Adrenal gland (tissue), 12 donors: ENCODE results near the gene CALML5. TPM values are rescaled to one million over a fixed set of nuclear protein-coding genes. Genes with fewer than 3 reads are reported as not detected.

Experiments
- DNase-seq, 7 donors: peaks; one replicate each; pipeline ENCODE4 v3.0.0-alpha.2; 2019 to 2020
- H3K27ac ChIP-seq, 5 donors: fragments of 200-600 bp; sonication (generic) in 4 of 5; 1 replicate in 3 of 5; 2 replicates in 2 of 5; pipeline versions ENCODE4 v1.5.1 to v1.8.0; 2016 to 2020; ENCODE audit warnings: mild to moderate bottlenecking in 1 of 5
- H3K27me3 ChIP-seq: fragments of 200-600 bp; 2 replicates; pipeline ENCODE4 v1.8.0; 2021
- H3K36me3 ChIP-seq, 2 donors: fragments of 200-600 bp; replicated peaks in 1 of 2; 1 replicate in 1 of 2; 2 replicates in 1 of 2; pipeline versions ENCODE4 v1.5.1 to v1.8.0; 2018 to 2022
- H3K4me1 ChIP-seq, 2 donors: fragments of 200-600 bp; replicated peaks in 1 of 2; 1 replicate in 1 of 2; 2 replicates in 1 of 2; pipeline versions ENCODE4 v1.5.1 to v1.8.0; 2018 to 2021
- H3K4me3 ChIP-seq, 4 donors: fragments of 200-600 bp; sonication (generic) in 3 of 4; one replicate each; pipeline ENCODE4 v1.5.1; 2016 to 2018
- H3K9me3 ChIP-seq, 3 donors: fragments of 200-600 bp; sonication (generic) in 1 of 3; replicated peaks in 1 of 3; 1 replicate in 2 of 3; 2 replicates in 1 of 3; pipeline versions ENCODE4 v1.5.1 to v1.8.0; 2016 to 2021
- POLR2A ChIP-seq, 2 donors: fragments of 450-650 bp; IDR thresholded peaks; one replicate each; pipeline ENCODE4 v1.6.1; 2017; ENCODE audit warnings: antibody characterized with exemption in 2 of 2, mild to moderate bottlenecking in 2 of 2, moderate library complexity in 1 of 2
- WGBS, 4 donors: extraction: QIAGEN DNeasy Blood & Tissue Kit in 2 of 4; methylation state at CpG; one replicate each; pipeline versions ENCODE4 v1.1.5 to v1.1.7; 2013 to 2017; 5-methylcytosine and 5-hydroxymethylcytosine counted together
- intact Hi-C, 2 donors: fragments of 100-400 bp; cut with DNase I; formaldehyde crosslinking; loops; one replicate each; pipeline versions ENCODE4 v1.14.1 to v1.15.0; 2022 to 2023
- polyA plus RNA-seq, 3 donors: library from polyadenylated mRNA; stranded (reverse); fragments of 200-250 nt in 2 of 3; fragments of 350-450 nt in 1 of 3; fragmentation: Illumina TruSeq in 1 of 3; extraction: RNeasy Lipid Tissue Mini Kit (QIAGEN cat#74804) in 1 of 3; gene quantifications; one replicate each; pipeline ENCODE4 v1.2.3, GENCODE V29; 2013 to 2014
- total RNA-seq, 9 donors: library from RNA; depleted of rRNA in 4 of 9; stranded (reverse); fragments of >200 nt in 4 of 9; fragments of 120-200 nt in 1 of 9; fragmentation: NEBNext Ultra II Directional in 1 of 9; extraction: Animal tissue kit (Norgen Biotek cat#: 25700) in 1 of 9; gene quantifications; one replicate each; pipeline versions ENCODE4 v1.1.0 to v1.2.4, GENCODE V29; 2013 to 2023
- TF ChIP-seq, protein P1 (sequence below), 6 experiments: fragments of 450-650 bp in 4 of 6; fragments of 200-600 bp in 2 of 6; sonication (generic) in 1 of 6; IDR thresholded peaks; 1 replicate in 5 of 6; 2 replicates in 1 of 6; pipeline versions ENCODE4 v1.5.1 to v1.8.0; 2016 to 2021; ENCODE audit warnings: antibody characterized with exemption in 6 of 6, mild to moderate bottlenecking in 2 of 6, moderate library complexity in 1 of 6
- donor health status: healthy with polysubstance abuse.
- donor health status: Bipolar disorder and iron deficiency.
- donor health status: DM: yes; HTN: yes; CAD: no.
- donor health status: DM: no; HTN: no; CAD: no.
- donor health status: DM: no; HTN: no; CAD: no.
- donor health status: DM: yes; HTN: yes; CAD: no.

Gene CALML5
- total and polyA plus RNA-seq, 12 donors, result not detected

- Histone ChIP-seq H3K27ac (no peak overlapping the region), H3K4me3 (no peak overlapping the region), H3K36me3 (no peaks in the 10 kb centered on the region), H3K9me3 (no peaks in the 10 kb centered on the region), H3K4me1 (no peaks in the 10 kb centered on the region), H3K27me3 (no peaks in the 10 kb centered on the region)
- no peak for DNase-seq
- 77 to 96% (median 90%) methylated on average over 5 to 6 of the region's 6 CpGs for WGBS, 4 donors
- intact Hi-C loops, result loop anchor here in 1 of 2 donors (10.0 kb wide), 1 partner anchor 147 kb away; no protein-coding TSS in a partner anchor
- TF ChIP-seq, protein P1, sequence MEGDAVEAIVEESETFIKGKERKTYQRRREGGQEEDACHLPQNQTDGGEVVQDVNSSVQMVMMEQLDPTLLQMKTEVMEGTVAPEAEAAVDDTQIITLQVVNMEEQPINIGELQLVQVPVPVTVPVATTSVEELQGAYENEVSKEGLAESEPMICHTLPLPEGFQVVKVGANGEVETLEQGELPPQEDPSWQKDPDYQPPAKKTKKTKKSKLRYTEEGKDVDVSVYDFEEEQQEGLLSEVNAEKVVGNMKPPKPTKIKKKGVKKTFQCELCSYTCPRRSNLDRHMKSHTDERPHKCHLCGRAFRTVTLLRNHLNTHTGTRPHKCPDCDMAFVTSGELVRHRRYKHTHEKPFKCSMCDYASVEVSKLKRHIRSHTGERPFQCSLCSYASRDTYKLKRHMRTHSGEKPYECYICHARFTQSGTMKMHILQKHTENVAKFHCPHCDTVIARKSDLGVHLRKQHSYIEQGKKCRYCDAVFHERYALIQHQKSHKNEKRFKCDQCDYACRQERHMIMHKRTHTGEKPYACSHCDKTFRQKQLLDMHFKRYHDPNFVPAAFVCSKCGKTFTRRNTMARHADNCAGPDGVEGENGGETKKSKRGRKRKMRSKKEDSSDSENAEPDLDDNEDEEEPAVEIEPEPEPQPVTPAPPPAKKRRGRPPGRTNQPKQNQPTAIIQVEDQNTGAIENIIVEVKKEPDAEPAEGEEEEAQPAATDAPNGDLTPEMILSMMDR (IDR thresholded peaks at IDR 0.05), result no peak
- TF ChIP-seq POLR2A (IDR thresholded peaks at IDR 0.05), result no peak
Observed at GRCh38 chr10:5467634-5468255, 31.6 kb downstream of the CALML5 start.

DNA sequence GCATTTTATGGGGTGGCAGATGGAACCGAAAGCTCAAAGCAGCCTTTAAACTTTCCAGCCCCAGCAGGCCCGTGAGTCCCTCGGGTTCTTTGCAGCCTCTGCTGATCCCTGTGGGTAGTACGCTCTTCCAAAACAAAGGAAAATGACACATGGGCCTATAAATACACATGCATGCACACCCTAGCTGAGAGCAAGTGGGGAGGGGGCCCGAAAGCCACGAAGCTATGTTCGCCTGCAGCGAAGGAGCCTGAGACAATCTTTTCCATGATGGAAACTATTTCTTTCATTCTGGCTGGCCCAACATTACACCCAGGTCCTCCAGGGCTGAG lies 32.2 kb downstream of the CALML5 start:
- Histone ChIP-seq H3K4me3 (no peak overlapping the region), H3K27me3 (no peaks in the 10 kb centered on the region), H3K36me3 (no peaks in the 10 kb centered on the region), H3K27ac (peak overlapping the region in 1 of 5 donors; percentile 5), H3K4me1 (no peaks in the 10 kb centered on the region), H3K9me3 (no peaks in the 10 kb centered on the region)
- TF ChIP-seq POLR2A (IDR thresholded peaks at IDR 0.05), result no peak
- TF ChIP-seq, protein P1 (IDR thresholded peaks at IDR 0.05), result no peak
- 75 to 84% (median 76%) methylated on average over 8 of the region's 8 CpGs for WGBS, 4 donors
- intact Hi-C loops, result loop anchor here in 1 of 2 donors (10.0 kb wide), 1 partner anchor 148 kb away; no protein-coding TSS in a partner anchor
- DNase-seq, result no peak

DNA sequence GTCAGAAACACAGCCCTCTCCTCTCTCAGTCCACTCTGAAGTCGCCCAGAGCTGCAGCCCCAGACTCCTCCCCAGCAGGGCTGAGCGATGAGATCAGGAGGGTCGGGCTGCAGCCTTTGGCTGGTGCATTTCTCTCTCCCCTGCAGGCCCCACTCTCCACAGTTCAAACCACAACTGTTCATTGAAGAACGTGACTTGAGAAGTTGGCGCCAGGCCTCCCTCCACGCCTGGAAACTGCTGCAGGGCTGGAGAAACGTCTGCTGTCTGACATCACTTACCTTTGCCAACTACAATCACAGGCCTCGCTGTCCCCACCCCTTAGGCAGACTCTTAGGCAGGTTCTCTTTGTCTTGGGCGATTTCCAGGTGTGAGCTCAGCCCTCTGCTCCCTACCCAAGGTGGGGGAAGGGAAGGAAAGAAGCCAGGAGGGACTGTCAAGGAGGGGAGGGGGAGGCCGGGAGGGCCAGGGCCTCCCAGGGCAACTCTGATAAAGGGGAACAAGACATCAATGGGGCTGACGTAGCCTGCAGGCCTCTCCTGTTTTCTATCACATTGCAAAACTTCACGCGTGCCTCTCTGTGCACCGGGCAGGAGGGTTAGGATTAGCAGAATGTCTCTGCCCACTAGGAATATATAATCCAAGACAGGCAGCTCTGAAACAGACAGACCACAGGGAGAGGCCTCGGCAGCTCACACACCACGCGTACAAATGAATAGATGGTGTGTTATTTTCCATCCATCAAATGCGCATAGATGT lies 32.7 kb downstream of the CALML5 start:
- DNase-seq, result peak in 1 of 7 donors; percentile 75
- H3K9me3 ChIP-seq, result no peaks in the 10 kb centered on the region
- no peak overlapping the region for H3K4me3 ChIP-seq
- H3K27me3 ChIP-seq, result no peaks in the 10 kb centered on the region
- WGBS, 4 donors, result 64 to 77% (median 71%) methylated on average over 15 to 18 of the region's 18 CpGs
- peak overlapping the region in 1 of 5 donors; percentile 41 for H3K27ac ChIP-seq
- no peaks in the 10 kb centered on the region for H3K4me1 ChIP-seq
- H3K36me3 ChIP-seq, result no peaks in the 10 kb centered on the region
- intact Hi-C loops, result loop anchor here in 1 of 2 donors (10.0 kb wide), 1 partner anchor 148 kb away; no protein-coding TSS in a partner anchor
- no peak for TF ChIP-seq POLR2A (IDR thresholded peaks at IDR 0.05)
- TF ChIP-seq, protein P1 (IDR thresholded peaks at IDR 0.05), result no peak

DNA sequence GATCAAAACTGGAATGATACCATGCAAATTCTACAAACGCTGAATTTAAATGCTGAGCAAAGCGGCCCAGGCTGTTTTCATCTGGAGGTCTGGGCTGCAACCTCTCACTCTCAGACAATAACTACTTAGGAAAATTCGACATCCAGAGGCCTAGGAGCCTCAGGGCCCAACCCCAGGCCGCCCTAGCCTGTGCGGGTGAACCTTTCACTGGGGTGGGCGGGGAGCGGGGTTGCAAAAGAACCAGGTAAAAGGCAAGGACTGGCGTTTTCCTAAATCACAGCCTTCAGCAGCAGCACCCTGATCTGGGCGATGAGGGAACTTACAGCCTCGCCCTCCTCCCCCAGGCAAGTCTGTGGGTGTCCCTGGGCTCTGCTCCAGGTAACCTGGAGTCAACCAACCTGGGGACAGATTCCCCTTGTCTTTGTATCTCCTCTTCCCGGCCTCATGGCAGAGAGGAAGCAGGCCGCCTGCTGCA lies 33.4 kb downstream of the CALML5 start:
- Histone ChIP-seq H3K27me3 (no peaks in the 10 kb centered on the region), H3K9me3 (no peaks in the 10 kb centered on the region), H3K36me3 (no peaks in the 10 kb centered on the region), H3K27ac (peak overlapping the region in 1 of 5 donors; percentile 41), H3K4me1 (no peaks in the 10 kb centered on the region), H3K4me3 (no peak overlapping the region)
- TF ChIP-seq, protein P1 (IDR thresholded peaks at IDR 0.05), result no peak
- TF ChIP-seq POLR2A (IDR thresholded peaks at IDR 0.05), result no peak
- 67 to 85% (median 81%) methylated on average over 6 to 12 of the region's 12 CpGs for WGBS, 4 donors
- intact Hi-C loops, result loop anchor here in 1 of 2 donors (10.0 kb wide), 1 partner anchor 149 kb away; no protein-coding TSS in a partner anchor
- DNase-seq, result no peak
